Suprapubic skin (tissue), 4 donors: ENCODE results near the gene PDE11A.

Source experiments
- CTCF ChIP-seq, 2 donors: fragments of 200-600 bp in 1 of 2; fragments of 450-650 bp in 1 of 2; sonication (generic) in 1 of 2; IDR thresholded peaks; one replicate each; pipeline ENCODE4 v1.5.1; 2016 to 2019; ENCODE audit warnings: antibody characterized with exemption in 2 of 2, mild to moderate bottlenecking in 1 of 2, moderate library complexity in 1 of 2
- EP300 ChIP-seq: sonication (generic); formaldehyde crosslinking; IDR thresholded peaks from one replicate; pipeline ENCODE4 v1.6.1; 2017; ENCODE audit warnings: antibody characterized with exemption
- POLR2AphosphoS5 ChIP-seq, 3 donors: sonication (generic); formaldehyde crosslinking; IDR thresholded peaks; one replicate each; pipeline ENCODE4 v1.6.1; 2017; ENCODE audit warnings: antibody characterized with exemption in 3 of 3

- no peak for TF ChIP-seq POLR2AphosphoS5 (IDR thresholded peaks at IDR 0.05)
- TF ChIP-seq EP300 = no peak
- TF ChIP-seq CTCF (IDR thresholded peaks at IDR 0.05) = no peak
Observed at GRCh38 chr2:177874686-177875085, 197.9 kb downstream of the PDE11A start.
